Progenitor cell of endocrine pancreas (in vitro differentiated cells): ENCODE results near the gene TREH. TPM values are rescaled to one million over a fixed set of nuclear protein-coding genes. Genes with fewer than 3 reads are reported as not detected.
A peak's percentile ranks its signal among the peaks of the same experiment; 100 is the strongest.

Experiments used
- DNase-seq: peaks from one replicate; pipeline ENCODE4 v3.0.0; 2021; ENCODE audit warnings: low spot score; ENCODE audit not compliant: unreplicated experiment
- H3K27ac Mint-ChIP-seq: 2 replicates; pipeline ENCODE4 v1.8.0; 2021; ENCODE audit warnings: mild to moderate bottlenecking, moderate library complexity, mixed read lengths
- H3K27me3 Mint-ChIP-seq: 2 replicates; pipeline ENCODE4 v1.8.0; 2021; ENCODE audit warnings: mixed read lengths
- H3K36me3 Mint-ChIP-seq: 2 replicates; pipeline ENCODE4 v1.8.0; 2022; ENCODE audit warnings: mixed read lengths; ENCODE audit not compliant: insufficient read depth
- H3K4me1 Mint-ChIP-seq: 2 replicates; pipeline ENCODE4 v1.8.0; 2021; ENCODE audit warnings: low read depth, mixed read lengths
- H3K4me3 Mint-ChIP-seq: 2 replicates; pipeline ENCODE4 v1.8.0; 2021; ENCODE audit warnings: low read depth, mild to moderate bottlenecking, moderate library complexity, mixed read lengths
- H3K9me3 Mint-ChIP-seq: 2 replicates; pipeline ENCODE4 v1.8.0; 2021; ENCODE audit warnings: low read depth, mixed read lengths
- CTCF ChIP-seq: fragments of 200-600 bp; sonication (generic); IDR thresholded peaks from one replicate; pipeline ENCODE4 v1.5.0; 2021; ENCODE audit warnings: antibody characterized with exemption, mild to moderate bottlenecking; ENCODE audit not compliant: unreplicated experiment
- total RNA-seq: library from RNA; stranded (reverse); gene quantifications from 2 replicates; pipeline ENCODE4 v1.2.1, GENCODE V29; 2021

TREH gene
- total RNA-seq, 1 donor from 2014 or later = not detected

- no peak for DNase-seq
- peak overlapping the region; percentile 16 for H3K27ac Mint-ChIP-seq
- peaks cover 5% of the 10 kb centered on the region for H3K27me3 Mint-ChIP-seq
- no peak for TF ChIP-seq CTCF
- no peak overlapping the region for H3K4me3 Mint-ChIP-seq
- H3K9me3 Mint-ChIP-seq = no peaks in the 10 kb centered on the region
- peaks cover 2% of the 10 kb centered on the region for H3K4me1 Mint-ChIP-seq
- no peaks in the 10 kb centered on the region for H3K36me3 Mint-ChIP-seq
Measured at GRCh38 chr11:118663381-118663780, 16.1 kb downstream of the TREH start.

GRCh38 chr11:118662401-118663271 lies 16.8 kb downstream of the TREH start:
- Mint-ChIP-seq H3K27me3 (peaks cover 5% of the 10 kb centered on the region), H3K4me1 (peaks cover 2% of the 10 kb centered on the region), H3K27ac (no peak overlapping the region), H3K9me3 (no peaks in the 10 kb centered on the region), H3K36me3 (no peaks in the 10 kb centered on the region), H3K4me3 (no peak overlapping the region)
- DNase-seq = no peak
- TF ChIP-seq CTCF = no peak

GRCh38 chr11:118661425-118662301 lies 17.8 kb downstream of the TREH start:
- Mint-ChIP-seq H3K27me3 (peaks cover 5% of the 10 kb centered on the region), H3K4me3 (no peak overlapping the region), H3K27ac (no peak overlapping the region), H3K4me1 (peaks cover 2% of the 10 kb centered on the region), H3K9me3 (no peaks in the 10 kb centered on the region), H3K36me3 (peaks cover 7% of the 10 kb centered on the region)
- no peak for DNase-seq
- TF ChIP-seq CTCF = no peak

GRCh38 chr11:118660681-118661424 lies 18.6 kb downstream of the TREH start:
- Mint-ChIP-seq H3K36me3 (peaks cover 7% of the 10 kb centered on the region), H3K4me1 (peaks cover 2% of the 10 kb centered on the region), H3K4me3 (no peak overlapping the region), H3K27me3 (peaks cover 5% of the 10 kb centered on the region), H3K27ac (no peak overlapping the region), H3K9me3 (no peaks in the 10 kb centered on the region)
- no peak for DNase-seq
- no peak for TF ChIP-seq CTCF
